Measurements from ENCODE around the gene FAM163B. TPM values are rescaled to one million over a fixed set of nuclear protein-coding genes. Genes with fewer than 3 reads are reported as not detected.

The FAM163B gene
- total and polyA plus RNA-seq, 2 of the 8 experiments (the other 6 are each of a cell fraction or from before 2014, with no cell fraction given), result 0.63 to 1.0 TPM

GRCh38 chr9:133657120-133657661, 48.0 kb upstream of the FAM163B start (continued):
- TF ChIP-seq RFX5 (IDR thresholded peaks at IDR 0.05; ENCODE audit: borderline replicate concordance, low read depth, low read length) (no peak), HDAC6 (IDR thresholded peaks at IDR 0.05; ENCODE audit: low read depth, low read length) (no peak)

Data from H1 (cell line).